HG02642 (cell line): Measurements from ENCODE around the gene ZNF160.
"Not testable (repeated sequence)": the region's sequence is repeated elsewhere in the genome, so short reads cannot be mapped to it uniquely, and the experiment has no call there.

Source experiments
- ATAC-seq: cut with Tn5 transposase; IDR thresholded peaks from one replicate; pipeline ENCODE4 v1.9.1; 2021; ENCODE audit warnings: mild to moderate bottlenecking; ENCODE audit not compliant: unreplicated experiment, poor library complexity

ZNF160 gene

GRCh38 chr19:53103234-53104203 is at the start of gene ZNF160:
Gene ZNF160, minus strand, starts transcription at chr19:53103422. Its CDS starts 17,146 bp downstream, at chr19:53086276.
- ATAC-seq: peak; percentile 96

GRCh38 chr19:53147645-53148044 is 44.4 kb upstream of the ZNF160 start:
- ATAC-seq: no peak

- no peak for ATAC-seq
These were observed 37.1 kb upstream of the ZNF160 start for GRCh38 chr19:53140351-53140750.

- ATAC-seq: no peak
These were observed 33.2 kb upstream of the ZNF160 start for GRCh38 chr19:53136432-53136831.

- ATAC-seq: no peak
These were observed 29.1 kb upstream of the ZNF160 start, which contains the start of gene ZNF415 for GRCh38 chr19:53132141-53132991. Gene ZNF415, minus strand, starts transcription at chr19:53132910. Its CDS starts 10,234 bp downstream, at chr19:53122676.

GRCh38 chr19:53131727-53132126 is 28.5 kb upstream of the ZNF160 start:
- ATAC-seq: no peak

- ATAC-seq: no peak
These were observed 27.9 kb upstream of the ZNF160 start for GRCh38 chr19:53131085-53131590.

- ATAC-seq: no peak
These were observed 27.3 kb upstream of the ZNF160 start for GRCh38 chr19:53130506-53130905.

- ATAC-seq: not testable (repeated sequence)
These were observed 23.7 kb upstream of the ZNF160 start for GRCh38 chr19:53126733-53127526.

- no peak for ATAC-seq
These were observed 20.2 kb upstream of the ZNF160 start for GRCh38 chr19:53123400-53123799.

GRCh38 chr19:53112286-53112685 is 9.1 kb upstream of the ZNF160 start:
- no peak for ATAC-seq

GRCh38 chr19:53109527-53109926 is 6.3 kb upstream of the ZNF160 start:
- ATAC-seq: no peak

- ATAC-seq: peak; percentile 26
These were observed 427 bp downstream of the ZNF160 start for GRCh38 chr19:53102756-53103233.

- no peak for ATAC-seq
These were observed 941 bp downstream of the ZNF160 start for GRCh38 chr19:53102206-53102755.

GRCh38 chr19:53101518-53101917 is 1.7 kb downstream of the ZNF160 start:
- ATAC-seq: no peak

- not testable (repeated sequence) for ATAC-seq
These were observed 4.7 kb downstream of the ZNF160 start for GRCh38 chr19:53098570-53098969.

- not testable (repeated sequence) for ATAC-seq
These were observed 6.1 kb downstream of the ZNF160 start for GRCh38 chr19:53096982-53097690.

- ATAC-seq: not testable (repeated sequence)
These were observed 6.6 kb downstream of the ZNF160 start for GRCh38 chr19:53096579-53096978.
